Measurements from ENCODE around the gene RASGRF2.

DNA sequence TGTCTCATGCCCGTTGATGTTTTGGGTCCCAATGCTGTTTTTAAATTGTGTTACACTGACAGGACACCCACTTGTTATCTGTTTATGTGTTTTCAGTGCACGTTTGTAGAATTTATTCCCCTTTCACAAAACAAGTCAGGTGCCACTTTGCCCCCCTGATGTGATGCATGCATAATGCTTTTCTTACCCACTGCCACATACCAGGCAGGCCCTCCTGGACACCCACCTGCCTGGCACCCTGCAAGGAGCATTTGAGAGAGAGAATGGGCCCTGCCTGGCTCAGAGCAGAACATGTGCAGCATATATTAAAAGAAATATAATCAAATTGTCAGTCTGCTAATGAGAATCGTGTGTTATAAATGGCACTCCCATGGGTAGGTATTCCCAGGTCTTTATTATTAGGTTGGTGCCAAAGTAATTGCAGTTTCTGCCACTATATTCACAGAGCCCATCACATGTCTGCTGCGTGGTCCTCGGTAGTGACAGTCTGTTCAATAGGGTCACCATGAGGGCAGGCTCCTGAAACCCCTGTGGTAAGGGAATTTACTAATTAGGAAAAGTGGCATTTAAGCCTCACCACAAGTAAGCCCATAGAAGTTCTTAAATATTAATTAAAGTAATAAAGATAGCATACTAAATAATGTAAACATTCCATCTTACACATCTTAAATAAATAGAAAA, 220.8 kb downstream of the RASGRF2 start:
- TF ChIP-seq CTCF (IDR thresholded peaks at IDR 0.05) (no peak), POLR2A (IDR thresholded peaks at IDR 0.05) (no peak)
